Naive thymus-derived CD8-positive, alpha-beta T cell (primary cell): ENCODE measurements around the gene CD86. TPM values are rescaled to one million over a fixed set of nuclear protein-coding genes. Genes with fewer than 3 reads are reported as not detected.

Experiments used
- ATAC-seq, 2 donors: fragments of 150-1000 bp; cut with Tn5 transposase in 1 of 2; sonication (Bioruptor Pico), chemical (Tn5 transposase) in 1 of 2; 1 replicate in 1 of 2; 2 replicates in 1 of 2; pipeline ENCODE4 v1.10.0; 2021; ENCODE audit warnings: mild to moderate bottlenecking in 2 of 2, moderate library complexity in 2 of 2
- POLR2A ChIA-PET: fragments of 350-600 bp; sonication (Branson Sonifier 250); formaldehyde crosslinking; loops from one replicate; lab custom pipeline; 2021; ENCODE audit warnings: antibody characterized with exemption; lab: Charles Lee
- DNase-seq, 10 donors: peaks; one replicate each; pipeline versions ENCODE4 v3.0.0 to v3.0.0-alpha.2; 2020 to 2022
- H3K27ac Mint-ChIP-seq, 10 donors: one replicate each; pipeline ENCODE4 v1.8.0; 2020 to 2022; ENCODE audit warnings: mild to moderate bottlenecking in 10 of 10, mixed read lengths in 10 of 10, moderate library complexity in 4 of 10, inconsistent platforms in 1 of 10
- H3K27me3 Mint-ChIP-seq, 5 donors: one replicate each; pipeline ENCODE4 v1.8.0; 2021 to 2022; ENCODE audit warnings: mixed read lengths in 5 of 5
- H3K36me3 Mint-ChIP-seq, 3 donors: one replicate each; pipeline ENCODE4 v1.8.0; 2020 to 2022; ENCODE audit warnings: mixed read lengths in 3 of 3, mild to moderate bottlenecking in 2 of 3, inconsistent platforms in 1 of 3
- H3K4me1 Mint-ChIP-seq, 4 donors: one replicate each; pipeline ENCODE4 v1.8.0; 2021 to 2022; ENCODE audit warnings: mixed read lengths in 4 of 4
- H3K4me3 Mint-ChIP-seq, 10 donors: one replicate each; pipeline ENCODE4 v1.8.0; 2020 to 2022; ENCODE audit warnings: mild to moderate bottlenecking in 10 of 10, mixed read lengths in 10 of 10, moderate library complexity in 6 of 10, inconsistent platforms in 1 of 10
- H3K9me3 Mint-ChIP-seq, 9 donors: one replicate each; pipeline ENCODE4 v1.8.0; 2020 to 2022; ENCODE audit warnings: mixed read lengths in 9 of 9, mild to moderate bottlenecking in 3 of 9, inconsistent platforms in 1 of 9, moderate library complexity in 1 of 9
- polyA plus RNA-seq, 3 donors: library from polyadenylated mRNA; unstranded; fragments of 300-500 nt; fragmentation: Illumina TruSeq; gene quantifications; one replicate each; pipeline ENCODE4 v1.2.3, GENCODE V29; 2021
- total RNA-seq, 8 experiments: library from RNA in 2 of 8; stranded (reverse) in 2 of 8; gene quantifications; one replicate each; pipeline ENCODE4 v1.2.3 and lab custom pipeline; 2021 to 2026

Gene CD86
- total and polyA plus RNA-seq, 5 experiments from 2014 or later, result 0.36 to 0.83 (median 0.45) TPM; not detected in 2

GRCh38 chr3:122081543-122082247 is 26.5 kb downstream of the CD86 start:
- DNase-seq (no peak), ATAC-seq (no peak)
- POLR2A ChIA-PET, result no interaction called here
- Mint-ChIP-seq H3K9me3 (no peaks in the 10 kb centered on the region), H3K36me3 (no peaks in the 10 kb centered on the region), H3K27ac (no peak overlapping the region), H3K27me3 (peaks cover 1 to 32% (median 9%) of the 10 kb centered on the region in 5 donors), H3K4me1 (peaks cover 0 to 32% (median 6%) of the 10 kb centered on the region in 4 donors), H3K4me3 (no peak overlapping the region)

GRCh38 chr3:122082357-122082756 is 27.2 kb downstream of the CD86 start:
- DNase-seq, result no peak
- H3K27me3 Mint-ChIP-seq, result peaks cover 0 to 26% (median 6%) of the 10 kb centered on the region in 5 donors
- POLR2A ChIA-PET, result no interaction called here
- H3K4me1 Mint-ChIP-seq, result peaks cover 0 to 26% (median 4%) of the 10 kb centered on the region in 4 donors
- no peak overlapping the region for H3K27ac Mint-ChIP-seq
- ATAC-seq, result no peak
- H3K36me3 Mint-ChIP-seq, result no peaks in the 10 kb centered on the region
- H3K4me3 Mint-ChIP-seq, result no peak overlapping the region
- H3K9me3 Mint-ChIP-seq, result no peaks in the 10 kb centered on the region

GRCh38 chr3:122084799-122085198 is 29.6 kb downstream of the CD86 start:
- POLR2A ChIA-PET, result no interaction called here
- peaks cover 0 to 16% (median 2%) of the 10 kb centered on the region in 5 donors for H3K27me3 Mint-ChIP-seq
- peaks cover 0 to 13% (median 0%) of the 10 kb centered on the region in 4 donors for H3K4me1 Mint-ChIP-seq
- DNase-seq (no peak), ATAC-seq (no peak)
- no peak overlapping the region for H3K4me3 Mint-ChIP-seq
- no peak overlapping the region for H3K27ac Mint-ChIP-seq
- no peaks in the 10 kb centered on the region for H3K36me3 Mint-ChIP-seq
- H3K9me3 Mint-ChIP-seq, result no peaks in the 10 kb centered on the region

- Mint-ChIP-seq H3K27me3 (peaks cover 0 to 9% (median 0%) of the 10 kb centered on the region in 5 donors), H3K4me1 (peaks cover 0 to 13% (median 0%) of the 10 kb centered on the region in 4 donors), H3K9me3 (no peaks in the 10 kb centered on the region), H3K27ac (no peak overlapping the region), H3K4me3 (no peak overlapping the region), H3K36me3 (no peaks in the 10 kb centered on the region)
- DNase-seq, result no peak
- POLR2A ChIA-PET, result no interaction called here
- ATAC-seq, result no peak
These were observed 30.5 kb downstream of the CD86 start for GRCh38 chr3:122085673-122086072.

- peaks cover 0 to 26% (median 1%) of the 10 kb centered on the region in 4 donors for H3K4me1 Mint-ChIP-seq
- POLR2A ChIA-PET, result no interaction called here
- no peaks in the 10 kb centered on the region for H3K9me3 Mint-ChIP-seq
- H3K27ac Mint-ChIP-seq, result no peak overlapping the region
- H3K36me3 Mint-ChIP-seq, result no peaks in the 10 kb centered on the region
- DNase-seq (no peak), ATAC-seq (no peak)
- H3K4me3 Mint-ChIP-seq, result no peak overlapping the region
- H3K27me3 Mint-ChIP-seq, result peaks cover 0 to 9% (median 0%) of the 10 kb centered on the region in 5 donors
These were observed 33.4 kb downstream of the CD86 start for GRCh38 chr3:122088531-122088930.

- POLR2A ChIA-PET, result no interaction called here
- peaks cover 0 to 4% (median 0%) of the 10 kb centered on the region in 5 donors for H3K27me3 Mint-ChIP-seq
- H3K27ac Mint-ChIP-seq, result peak overlapping the region in 2 of 10 donors; percentile 15 to 57
- no peaks in the 10 kb centered on the region for H3K36me3 Mint-ChIP-seq
- H3K4me3 Mint-ChIP-seq, result no peak overlapping the region
- H3K4me1 Mint-ChIP-seq, result peaks cover 0 to 18% (median 1%) of the 10 kb centered on the region in 4 donors
- no peak for DNase-seq
- no peaks in the 10 kb centered on the region for H3K9me3 Mint-ChIP-seq
- ATAC-seq, result no peak
These were observed 36.6 kb downstream of the CD86 start for GRCh38 chr3:122091602-122092295.

- Mint-ChIP-seq H3K4me1 (peaks cover 0 to 18% (median 1%) of the 10 kb centered on the region in 4 donors), H3K27ac (peak overlapping the region in 1 of 10 donors; percentile 57), H3K4me3 (peak overlapping the region in 1 of 10 donors; percentile 8), H3K27me3 (peaks cover 0 to 4% (median 0%) of the 10 kb centered on the region in 5 donors), H3K9me3 (no peaks in the 10 kb centered on the region), H3K36me3 (no peaks in the 10 kb centered on the region)
- POLR2A ChIA-PET, result no interaction called here
- DNase-seq, result peak in 2 of 10 donors; percentile 2 to 4
- ATAC-seq, result no peak
These were observed 37.5 kb downstream of the CD86 start for GRCh38 chr3:122092460-122093165.

- H3K4me1 Mint-ChIP-seq, result peaks cover 0 to 18% (median 1%) of the 10 kb centered on the region in 4 donors
- DNase-seq (no peak), ATAC-seq (no peak)
- H3K36me3 Mint-ChIP-seq, result no peaks in the 10 kb centered on the region
- H3K27ac Mint-ChIP-seq, result no peak overlapping the region
- H3K9me3 Mint-ChIP-seq, result no peaks in the 10 kb centered on the region
- no peaks in the 10 kb centered on the region for H3K27me3 Mint-ChIP-seq
- POLR2A ChIA-PET, result no interaction called here
- no peak overlapping the region for H3K4me3 Mint-ChIP-seq
These were observed 39.0 kb downstream of the CD86 start for GRCh38 chr3:122094125-122094524.

- no peak overlapping the region for H3K27ac Mint-ChIP-seq
- POLR2A ChIA-PET, result no interaction called here
- no peaks in the 10 kb centered on the region for H3K36me3 Mint-ChIP-seq
- no peak overlapping the region for H3K4me3 Mint-ChIP-seq
- no peaks in the 10 kb centered on the region for H3K27me3 Mint-ChIP-seq
- no peak for ATAC-seq
- no peaks in the 10 kb centered on the region for H3K9me3 Mint-ChIP-seq
- peaks cover 0 to 18% (median 1%) of the 10 kb centered on the region in 4 donors for H3K4me1 Mint-ChIP-seq
- no peak for DNase-seq
These were observed 39.5 kb downstream of the CD86 start for GRCh38 chr3:122094693-122095092.

- Mint-ChIP-seq H3K4me3 (no peak overlapping the region), H3K36me3 (no peaks in the 10 kb centered on the region), H3K9me3 (no peaks in the 10 kb centered on the region), H3K4me1 (peaks cover 4 to 19% (median 12%) of the 10 kb centered on the region in 4 donors), H3K27ac (no peak overlapping the region), H3K27me3 (no peaks in the 10 kb centered on the region)
- ATAC-seq (no peak), DNase-seq (no peak)
- POLR2A ChIA-PET, result no interaction called here
These were observed 42.0 kb downstream of the CD86 start for GRCh38 chr3:122097141-122097540.

- no peaks in the 10 kb centered on the region for H3K27me3 Mint-ChIP-seq
- H3K4me3 Mint-ChIP-seq, result no peak overlapping the region
- ATAC-seq (no peak), DNase-seq (no peak)
- no peaks in the 10 kb centered on the region for H3K9me3 Mint-ChIP-seq
- H3K36me3 Mint-ChIP-seq, result no peaks in the 10 kb centered on the region
- no peak overlapping the region for H3K27ac Mint-ChIP-seq
- peaks cover 5 to 20% (median 16%) of the 10 kb centered on the region in 4 donors for H3K4me1 Mint-ChIP-seq
- POLR2A ChIA-PET, result no interaction called here
These were observed 43.4 kb downstream of the CD86 start for GRCh38 chr3:122098611-122099010.

GRCh38 chr3:122099255-122099654 is 44.1 kb downstream of the CD86 start:
- ATAC-seq (no peak), DNase-seq (no peak)
- POLR2A ChIA-PET, result no interaction called here
- Mint-ChIP-seq H3K36me3 (no peaks in the 10 kb centered on the region), H3K27ac (no peak overlapping the region), H3K9me3 (no peaks in the 10 kb centered on the region), H3K4me1 (peaks cover 5 to 20% (median 16%) of the 10 kb centered on the region in 4 donors), H3K4me3 (no peak overlapping the region), H3K27me3 (no peaks in the 10 kb centered on the region)

GRCh38 chr3:122100083-122100482 is 44.9 kb downstream of the CD86 start:
- H3K4me3 Mint-ChIP-seq, result no peak overlapping the region
- ATAC-seq, result no peak
- no peak for DNase-seq
- no peaks in the 10 kb centered on the region for H3K36me3 Mint-ChIP-seq
- H3K9me3 Mint-ChIP-seq, result no peaks in the 10 kb centered on the region
- H3K27me3 Mint-ChIP-seq, result no peaks in the 10 kb centered on the region
- peaks cover 5 to 20% (median 16%) of the 10 kb centered on the region in 4 donors for H3K4me1 Mint-ChIP-seq
- POLR2A ChIA-PET, result no interaction called here
- H3K27ac Mint-ChIP-seq, result no peak overlapping the region
